ENCODE data around the gene RNF4. TPM values are rescaled to one million over a fixed set of nuclear protein-coding genes. Genes with fewer than 3 reads are reported as not detected.

Gene RNF4
- total and polyA plus RNA-seq, 10 of the 15 experiments (the other 5 are each of a cell fraction or from before 2014, with no cell fraction given) = 34.9 to 145 (median 76.1) TPM

DNA sequence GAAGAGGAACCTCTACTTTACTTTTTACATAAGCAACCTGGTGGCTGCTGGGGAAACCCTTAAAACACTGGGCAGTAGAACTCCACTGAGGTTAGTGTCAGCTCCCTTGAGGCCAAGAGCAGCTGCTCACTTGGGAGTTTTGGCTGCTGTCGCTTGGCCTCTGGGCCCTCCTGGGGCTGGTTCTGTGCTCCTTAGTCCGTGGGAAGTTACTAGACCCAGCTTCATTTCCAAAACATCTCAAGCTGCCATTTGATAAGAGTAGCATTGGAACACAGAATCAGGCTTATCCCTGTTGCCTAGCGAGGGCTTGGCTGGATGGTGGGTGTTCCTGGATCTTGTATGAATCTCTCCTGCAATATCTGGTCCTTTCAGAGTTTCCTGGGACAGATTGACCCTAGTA is 26.1 kb downstream of the RNF4 start:
- Histone ChIP-seq H3K4me3 (no peak overlapping the region), H4K20me1 (ENCODE audit: control insufficient read depth, insufficient read depth) (peaks cover 9% of the 10 kb centered on the region), H3K9me3 (replicated peaks; ENCODE audit: control insufficient read depth, insufficient read depth, low read length) (no peaks in the 10 kb centered on the region; the same call in 2 of the 3 replicates), H3K9ac (ENCODE audit: control insufficient read depth, insufficient read depth, low read length) (no peak overlapping the region), H2AFZ (ENCODE audit: control insufficient read depth, low read depth, low read length) (no peak overlapping the region), H3K27ac (ENCODE audit: control insufficient read depth, insufficient read depth) (peak overlapping the region; percentile 37; the same call in 1 of the 2 replicates), H3K27me3 (replicated peaks in 1 of 2; ENCODE audit: control insufficient read depth in 2 of 2, insufficient read depth in 2 of 2, low read length in 1 of 2) (no peaks in the 10 kb centered on the region), H3K36me3 (ENCODE audit: control insufficient read depth in 2 of 2, insufficient read depth in 2 of 2, low read length in 1 of 2) (peaks cover 31 to 61% of the 10 kb centered on the region in 2 experiments), H3K4me2 (ENCODE audit: control insufficient read depth, insufficient read depth) (no peak overlapping the region), H3K4me1 (ENCODE audit: control insufficient read depth, insufficient read depth, low read length) (peaks cover 30% of the 10 kb centered on the region), H3K79me2 (ENCODE audit: control insufficient read depth, insufficient read depth, low read length) (peaks cover 45% of the 10 kb centered on the region)
- DNase-seq (ENCODE audit: low read depth, low spot score) (no peak), FAIRE-seq (no peak), ATAC-seq (peak; percentile 14; the same call in 2 of the 3 replicates)
- intact Hi-C loops (cut with micrococcal nuclease; ENCODE audit: unreplicated experiment) = no loop called here
- ChIA-PET CTCF (interaction anchor here (1.0 to 2.7 kb wide), 3 partner anchors 10 to 29 kb away, joined by 3 to 9 read pairs (median 4); no protein-coding TSS in a partner anchor), POLR2A (interaction anchor here (0.7 to 2.4 kb wide), 7 partner anchors 8 to 41 kb away, joined by 3 to 13 read pairs (median 5); partner anchors contain the start of gene RNF4), SMC1A (ENCODE audit: uncharacterized antibody, unreplicated experiment) (interaction anchor here (2.2 to 3.0 kb wide), 2 partner anchors 11 to 26 kb away, joined by 16 to 17 read pairs; partner anchors contain the start of gene RNF4), RAD21 (ENCODE audit: unreplicated experiment) (interaction anchor here (0.7 to 3.8 kb wide), 4 partner anchors 11 to 41 kb away, joined by 3 to 51 read pairs (median 5); partner anchors contain the start of gene RNF4)
- in situ Hi-C loops (cut with MboI) = no loop called here
- no TSS peak for BruUV-seq (replicated peaks)
- 20% methylated on average over 3 of the region's 3 CpGs for WGBS (ENCODE audit: insufficient coverage, insufficient replicate concordance, low lambda C conversion rate, missing lambda C conversion rate)
- no peak for TF ChIP-seq TAF1 (IDR thresholded peaks at IDR 0.05; ENCODE audit: borderline replicate concordance, low read depth, low read length)
- TF ChIP-seq JUNB (IDR thresholded peaks at IDR 0.05) = no peak
- TF ChIP-seq, protein P1, sequence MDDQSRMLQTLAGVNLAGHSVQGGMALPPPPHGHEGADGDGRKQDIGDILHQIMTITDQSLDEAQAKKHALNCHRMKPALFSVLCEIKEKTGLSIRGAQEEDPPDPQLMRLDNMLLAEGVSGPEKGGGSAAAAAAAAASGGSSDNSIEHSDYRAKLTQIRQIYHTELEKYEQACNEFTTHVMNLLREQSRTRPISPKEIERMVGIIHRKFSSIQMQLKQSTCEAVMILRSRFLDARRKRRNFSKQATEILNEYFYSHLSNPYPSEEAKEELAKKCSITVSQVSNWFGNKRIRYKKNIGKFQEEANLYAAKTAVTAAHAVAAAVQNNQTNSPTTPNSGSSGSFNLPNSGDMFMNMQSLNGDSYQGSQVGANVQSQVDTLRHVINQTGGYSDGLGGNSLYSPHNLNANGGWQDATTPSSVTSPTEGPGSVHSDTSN (IDR thresholded peaks at IDR 0.05; ENCODE audit: insufficient replicate concordance, low read depth, low read length) = no peak
- TF ChIP-seq KLF5 (IDR thresholded peaks at IDR 0.05; ENCODE audit: partially characterized antibody) = no peak
- TF ChIP-seq POLR2AphosphoS5 (IDR thresholded peaks at IDR 0.05; ENCODE audit: low read length) = 0 out of 2 replicates have a peak, but pooled peaks have one; percentile 28
- TF ChIP-seq, protein P2, sequence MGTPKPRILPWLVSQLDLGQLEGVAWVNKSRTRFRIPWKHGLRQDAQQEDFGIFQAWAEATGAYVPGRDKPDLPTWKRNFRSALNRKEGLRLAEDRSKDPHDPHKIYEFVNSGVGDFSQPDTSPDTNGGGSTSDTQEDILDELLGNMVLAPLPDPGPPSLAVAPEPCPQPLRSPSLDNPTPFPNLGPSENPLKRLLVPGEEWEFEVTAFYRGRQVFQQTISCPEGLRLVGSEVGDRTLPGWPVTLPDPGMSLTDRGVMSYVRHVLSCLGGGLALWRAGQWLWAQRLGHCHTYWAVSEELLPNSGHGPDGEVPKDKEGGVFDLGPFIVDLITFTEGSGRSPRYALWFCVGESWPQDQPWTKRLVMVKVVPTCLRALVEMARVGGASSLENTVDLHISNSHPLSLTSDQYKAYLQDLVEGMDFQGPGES (IDR thresholded peaks at IDR 0.05) = no peak
- TF ChIP-seq, protein P3, sequence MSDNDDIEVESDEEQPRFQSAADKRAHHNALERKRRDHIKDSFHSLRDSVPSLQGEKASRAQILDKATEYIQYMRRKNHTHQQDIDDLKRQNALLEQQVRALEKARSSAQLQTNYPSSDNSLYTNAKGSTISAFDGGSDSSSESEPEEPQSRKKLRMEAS (IDR thresholded peaks at IDR 0.05; ENCODE audit: low read depth, low read length) = no peak
- no peak for TF ChIP-seq SREBF2 (IDR thresholded peaks at IDR 0.05; ENCODE audit: low read length)
- no peak for TF ChIP-seq DPF2 (IDR thresholded peaks at IDR 0.05)
- TF ChIP-seq RB1 (IDR thresholded peaks at IDR 0.05; ENCODE audit: borderline replicate concordance) = no peak
- TF ChIP-seq ZNF217 (IDR thresholded peaks at IDR 0.05) = no peak
- TF ChIP-seq ZZZ3 (IDR thresholded peaks at IDR 0.05; ENCODE audit: control insufficient read depth, insufficient read length, low read depth) = no peak
- TF ChIP-seq CHD2 (IDR thresholded peaks at IDR 0.05; ENCODE audit: borderline replicate concordance, low read depth, low read length) = no peak
- TF ChIP-seq EGR1 (IDR thresholded peaks at IDR 0.05; ENCODE audit: borderline replicate concordance in 1 of 2, low read depth in 2 of 2, low read length in 2 of 2) = no peak
- no peak for TF ChIP-seq ZNF24 (IDR thresholded peaks at IDR 0.05)
- no peak for TF ChIP-seq STAT1 (conservative IDR thresholded peaks at IDR 0.05)
- TF ChIP-seq, protein P4, sequence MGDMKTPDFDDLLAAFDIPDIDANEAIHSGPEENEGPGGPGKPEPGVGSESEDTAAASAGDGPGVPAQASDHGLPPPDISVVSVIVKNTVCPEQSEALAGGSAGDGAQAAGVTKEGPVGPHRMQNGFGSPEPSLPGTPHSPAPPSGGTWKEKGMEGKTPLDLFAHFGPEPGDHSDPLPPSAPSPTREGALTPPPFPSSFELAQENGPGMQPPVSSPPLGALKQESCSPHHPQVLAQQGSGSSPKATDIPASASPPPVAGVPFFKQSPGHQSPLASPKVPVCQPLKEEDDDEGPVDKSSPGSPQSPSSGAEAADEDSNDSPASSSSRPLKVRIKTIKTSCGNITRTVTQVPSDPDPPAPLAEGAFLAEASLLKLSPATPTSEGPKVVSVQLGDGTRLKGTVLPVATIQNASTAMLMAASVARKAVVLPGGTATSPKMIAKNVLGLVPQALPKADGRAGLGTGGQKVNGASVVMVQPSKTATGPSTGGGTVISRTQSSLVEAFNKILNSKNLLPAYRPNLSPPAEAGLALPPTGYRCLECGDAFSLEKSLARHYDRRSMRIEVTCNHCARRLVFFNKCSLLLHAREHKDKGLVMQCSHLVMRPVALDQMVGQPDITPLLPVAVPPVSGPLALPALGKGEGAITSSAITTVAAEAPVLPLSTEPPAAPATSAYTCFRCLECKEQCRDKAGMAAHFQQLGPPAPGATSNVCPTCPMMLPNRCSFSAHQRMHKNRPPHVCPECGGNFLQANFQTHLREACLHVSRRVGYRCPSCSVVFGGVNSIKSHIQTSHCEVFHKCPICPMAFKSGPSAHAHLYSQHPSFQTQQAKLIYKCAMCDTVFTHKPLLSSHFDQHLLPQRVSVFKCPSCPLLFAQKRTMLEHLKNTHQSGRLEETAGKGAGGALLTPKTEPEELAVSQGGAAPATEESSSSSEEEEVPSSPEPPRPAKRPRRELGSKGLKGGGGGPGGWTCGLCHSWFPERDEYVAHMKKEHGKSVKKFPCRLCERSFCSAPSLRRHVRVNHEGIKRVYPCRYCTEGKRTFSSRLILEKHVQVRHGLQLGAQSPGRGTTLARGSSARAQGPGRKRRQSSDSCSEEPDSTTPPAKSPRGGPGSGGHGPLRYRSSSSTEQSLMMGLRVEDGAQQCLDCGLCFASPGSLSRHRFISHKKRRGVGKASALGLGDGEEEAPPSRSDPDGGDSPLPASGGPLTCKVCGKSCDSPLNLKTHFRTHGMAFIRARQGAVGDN (IDR thresholded peaks at IDR 0.05) = 0 out of 2 replicates have a peak, but pooled peaks have one; percentile 28
- no peak for TF ChIP-seq ZNF274 (IDR thresholded peaks at IDR 0.05; ENCODE audit: insufficient read depth, insufficient read length)
- no peak for TF ChIP-seq CHD1 (IDR thresholded peaks at IDR 0.05; ENCODE audit: low read depth, low read length)
- TF ChIP-seq BACH1 (IDR thresholded peaks at IDR 0.05; ENCODE audit: borderline replicate concordance) = no peak

Data from GM12878 (cell line).